Heart left ventricle (tissue), 16 donors: ENCODE data around the gene SLC38A5. TPM values are rescaled to one million over a fixed set of nuclear protein-coding genes. Genes with fewer than 3 reads are reported as not detected.
"Not testable (repeated sequence)": the region's sequence is repeated elsewhere in the genome, so short reads cannot be mapped to it uniquely, and the experiment has no call there.

Experiments used
- ATAC-seq, 4 donors: fragments of 200-7000 bp; cut with Tn5 transposase; one replicate each; pipeline ENCODE4 v1.9.1; 2020 to 2022; ENCODE audit warnings: moderate library complexity in 4 of 4, mild to moderate bottlenecking in 3 of 4, moderate number of reproducible peaks in 1 of 4
- DNase-seq, 5 donors: peaks; one replicate each; pipeline ENCODE4 v3.0.0-alpha.2; 2020
- H3K27ac ChIP-seq, 12 donors: fragments of 200-600 bp; sonication (generic) in 4 of 12; one replicate each; pipeline versions ENCODE4 v1.5.0 to v1.8.0; 2016 to 2022; ENCODE audit warnings: mild to moderate bottlenecking in 2 of 12
- H3K27me3 ChIP-seq, 9 donors: fragments of 200-600 bp; sonication (generic) in 2 of 9; one replicate each; pipeline versions ENCODE4 v1.5.1 to v1.8.0; 2016 to 2022; ENCODE audit warnings: mild to moderate bottlenecking in 3 of 9
- H3K36me3 ChIP-seq, 9 donors: fragments of 200-600 bp; sonication (generic) in 2 of 9; one replicate each; pipeline versions ENCODE4 v1.5.0 to v1.8.0; 2018 to 2022; ENCODE audit warnings: mild to moderate bottlenecking in 2 of 9
- H3K4me1 ChIP-seq, 12 donors: fragments of 200-600 bp; sonication (generic) in 4 of 12; one replicate each; pipeline versions ENCODE4 v1.5.0 to v1.8.0; 2016 to 2022; ENCODE audit warnings: mild to moderate bottlenecking in 3 of 12
- H3K4me3 ChIP-seq, 12 donors: fragments of 200-600 bp; sonication (generic) in 4 of 12; one replicate each; pipeline versions ENCODE4 v1.5.0 to v1.8.0; 2017 to 2022; ENCODE audit warnings: mild to moderate bottlenecking in 9 of 12, moderate library complexity in 4 of 12
- H3K9me3 ChIP-seq, 12 donors: fragments of 200-600 bp; sonication (generic) in 4 of 12; one replicate each; pipeline versions ENCODE4 v1.5.0 to v1.8.0; 2016 to 2022; ENCODE audit warnings: mild to moderate bottlenecking in 1 of 12
- CTCF ChIP-seq, 12 donors: fragments of 200-600 bp; sonication (generic) in 4 of 12; IDR thresholded peaks; one replicate each; pipeline versions ENCODE4 v1.5.0 to v1.8.0; 2018 to 2022; ENCODE audit warnings: antibody characterized with exemption in 12 of 12, mild to moderate bottlenecking in 5 of 12
- POLR2A ChIP-seq, 2 donors: fragments of 450-650 bp; IDR thresholded peaks; one replicate each; pipeline ENCODE4 v1.6.1; 2017; ENCODE audit warnings: antibody characterized with exemption in 2 of 2, mild to moderate bottlenecking in 2 of 2, moderate library complexity in 2 of 2
- WGBS, 4 donors: extraction: QIAGEN DNeasy Blood & Tissue Kit in 2 of 4; methylation state at CpG; one replicate each; pipeline versions ENCODE4 v1.1.5 to v1.1.7; 2013 to 2018; 5-methylcytosine and 5-hydroxymethylcytosine counted together
- intact Hi-C, 10 donors: fragments of 100-400 bp; cut with DNase I; formaldehyde crosslinking; loops; one replicate each; pipeline versions ENCODE4 v1.11.1 to v1.14.2; 2022
- polyA plus RNA-seq, 2 donors: library from polyadenylated mRNA; stranded (reverse); fragments of 200-250 nt; gene quantifications; one replicate each; pipeline ENCODE4 v1.2.3, GENCODE V29; 2013
- total RNA-seq, 9 donors: library from RNA; depleted of rRNA in 2 of 9; stranded (reverse); fragments of >200 nt in 2 of 9; fragmentation: NEBNext Ultra II Directional in 3 of 9; extraction: Animal tissue kit (Norgen Biotek cat#: 25700) in 3 of 9; gene quantifications; one replicate each; pipeline versions ENCODE4 v1.1.0 to v1.2.4, GENCODE V29; 2016 to 2023
- donor health status: ischemic (EF 13 %, LVEDD 7.1; RV severe dilation, severe dysfunction).
- donor health status: healthy with polysubstance abuse.
- donor health status: DM: no; HTN: yes; CAD: no.
- donor health status: DM: no; HTN: no; CAD: no.
- donor health status: ischemic (EF 25% LVEDD 6.9; RV normal size, moderate dysfunction).
- donor health status: ischemic (EF 25% LVEDD 5.7; RV mildly dilated, moderate dysfunction).
- donor health status: healthy.
- donor health status: DM: yes; HTN: yes; CAD: no.
- donor health status: ischemic (EF 35%, LVEDD 5.7; RV mildly dilated, moderate dysfunction).
- donor health status: nonischemic (EF 11% LVEDD 7.7; RV severe dilation, severe dysfunction).
- donor health status: DM: yes; HTN: yes; CAD: no.
- donor health status: PGD.
- donor health status: ischemic (EF 29% LVEDD 5.4; RV normal size, mild dysfunction).
- donor health status: nonischemic (EF 23%, LVEDD 6.1; RV moderate dilation, normal function).

The SLC38A5 gene
- total and polyA plus RNA-seq, 11 donors: 0.52 to 22.3 (median 1.8) TPM

- 77 to 91% (median 84%) methylated on average over 6 of the region's 6 CpGs for WGBS, 4 donors
- H3K9me3 ChIP-seq: no peaks in the 10 kb centered on the region
- no peak overlapping the region for H3K27ac ChIP-seq
- no peaks in the 10 kb centered on the region for H3K4me1 ChIP-seq
- TF ChIP-seq POLR2A (IDR thresholded peaks at IDR 0.05): no peak
- no peak for TF ChIP-seq CTCF (IDR thresholded peaks at IDR 0.05)
- intact Hi-C loops: no loop called here
- H3K27me3 ChIP-seq: no peaks in the 10 kb centered on the region
- ATAC-seq (no peak), DNase-seq (no peak)
- H3K4me3 ChIP-seq: no peak overlapping the region
- no peaks in the 10 kb centered on the region for H3K36me3 ChIP-seq
Measured at GRCh38 chrX:48456628-48457331, 13.3 kb downstream of the SLC38A5 start.

DNA sequence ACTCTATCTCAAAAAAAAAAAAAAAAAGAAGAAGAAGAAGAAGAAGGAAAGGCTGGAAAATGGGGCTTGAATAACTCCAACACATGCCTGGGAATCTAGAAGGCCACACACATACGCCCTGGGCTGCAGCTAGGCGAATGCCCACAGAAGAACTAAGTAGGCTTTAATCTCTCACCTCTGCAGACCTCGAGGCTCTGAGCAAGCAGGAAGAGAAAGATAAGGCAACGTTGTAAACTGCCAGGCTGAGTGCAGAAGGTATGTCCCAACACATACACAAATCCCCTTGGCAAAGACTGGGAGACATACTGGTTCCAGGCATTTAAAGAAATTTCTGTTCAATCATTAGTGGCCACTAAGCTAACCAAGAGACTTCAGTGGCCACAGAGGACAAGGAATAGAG is 18.4 kb downstream of the SLC38A5 start:
- whole genome bisulfite sequencing, 4 donors: 42 to 51% (median 43%) methylated on average over 4 of the region's 4 CpGs
- ATAC-seq: no peak

GRCh38 chrX:48450076-48450475 is 20.0 kb downstream of the SLC38A5 start:
- H3K4me1 ChIP-seq: no peaks in the 10 kb centered on the region
- ATAC-seq (no peak), DNase-seq (no peak)
- H3K27me3 ChIP-seq: peaks cover 0 to 5% (median 0%) of the 10 kb centered on the region in 9 donors
- intact Hi-C loops: no loop called here
- H3K9me3 ChIP-seq: no peaks in the 10 kb centered on the region
- no peak overlapping the region for H3K4me3 ChIP-seq
- H3K36me3 ChIP-seq: no peaks in the 10 kb centered on the region
- no peak overlapping the region for H3K27ac ChIP-seq
- TF ChIP-seq POLR2A (IDR thresholded peaks at IDR 0.05) (no peak), CTCF (IDR thresholded peaks at IDR 0.05) (no peak)

More for the DNA sequence above, 18.4 kb downstream of the SLC38A5 start:
- Histone ChIP-seq H3K9me3 (no peaks in the 10 kb centered on the region), H3K36me3 (no peaks in the 10 kb centered on the region), H3K4me1 (no peaks in the 10 kb centered on the region), H3K27me3 (peaks cover 0 to 5% (median 0%) of the 10 kb centered on the region in 9 donors), H3K4me3 (no peak overlapping the region), H3K27ac (no peak overlapping the region)
- TF ChIP-seq POLR2A (IDR thresholded peaks at IDR 0.05): no peak
- TF ChIP-seq CTCF (IDR thresholded peaks at IDR 0.05): no peak
- no peak for DNase-seq
- intact Hi-C loops: no loop called here

GRCh38 chrX:48447201-48447600 is 22.9 kb downstream of the SLC38A5 start:
- H3K9me3 ChIP-seq, ATAC-seq, DNase-seq, H3K36me3 ChIP-seq, H3K27ac ChIP-seq, H3K4me3 ChIP-seq, intact Hi-C loops, H3K27me3 ChIP-seq, H3K4me1 ChIP-seq: not testable (repeated sequence)
- WGBS, 4 donors: 88 to 96% (median 93%) methylated on average over 6 of the region's 6 CpGs

DNA sequence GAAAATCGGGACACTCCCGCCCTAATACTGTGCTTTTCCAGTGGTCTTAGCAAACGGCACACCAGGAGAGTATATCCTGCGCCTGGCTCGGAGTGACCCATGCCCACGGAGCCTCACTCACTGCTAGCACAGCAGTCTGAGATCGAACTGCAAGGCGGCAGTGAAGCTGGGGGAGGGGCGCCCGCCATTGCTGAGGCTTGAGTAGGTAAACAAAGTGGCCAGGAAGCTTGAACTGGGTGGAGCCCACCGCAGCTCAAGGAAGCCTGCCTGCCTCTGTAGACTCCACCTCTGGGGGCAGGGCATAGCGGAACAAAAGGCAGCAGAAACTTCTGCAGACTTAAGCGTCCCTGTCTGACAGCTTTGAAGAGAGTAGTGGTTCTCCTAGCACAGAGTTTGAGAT is 36.3 kb downstream of the SLC38A5 start:
- H3K36me3 ChIP-seq, H3K27ac ChIP-seq, ATAC-seq, H3K9me3 ChIP-seq, H3K4me3 ChIP-seq, H3K4me1 ChIP-seq, intact Hi-C loops, DNase-seq, H3K27me3 ChIP-seq: not testable (repeated sequence)
- WGBS, 4 donors: 77 to 86% (median 85%) methylated on average over 11 to 13 of the region's 13 CpGs

- H3K27ac ChIP-seq, H3K4me1 ChIP-seq, H3K36me3 ChIP-seq, H3K27me3 ChIP-seq, intact Hi-C loops, ATAC-seq, H3K9me3 ChIP-seq, H3K4me3 ChIP-seq, DNase-seq: not testable (repeated sequence)
- WGBS, 4 donors: 54 to 72% (median 63%) methylated on average over 4 of the region's 4 CpGs
Measured at GRCh38 chrX:48430166-48430565, 39.9 kb downstream of the SLC38A5 start.

GRCh38 chrX:48429606-48430005 is 40.5 kb downstream of the SLC38A5 start:
- 56 to 76% (median 66%) methylated on average over 5 of the region's 5 CpGs for WGBS, 4 donors
- ATAC-seq, H3K9me3 ChIP-seq, H3K4me1 ChIP-seq, H3K36me3 ChIP-seq, DNase-seq, H3K27ac ChIP-seq, H3K27me3 ChIP-seq, intact Hi-C loops, H3K4me3 ChIP-seq: not testable (repeated sequence)

DNA sequence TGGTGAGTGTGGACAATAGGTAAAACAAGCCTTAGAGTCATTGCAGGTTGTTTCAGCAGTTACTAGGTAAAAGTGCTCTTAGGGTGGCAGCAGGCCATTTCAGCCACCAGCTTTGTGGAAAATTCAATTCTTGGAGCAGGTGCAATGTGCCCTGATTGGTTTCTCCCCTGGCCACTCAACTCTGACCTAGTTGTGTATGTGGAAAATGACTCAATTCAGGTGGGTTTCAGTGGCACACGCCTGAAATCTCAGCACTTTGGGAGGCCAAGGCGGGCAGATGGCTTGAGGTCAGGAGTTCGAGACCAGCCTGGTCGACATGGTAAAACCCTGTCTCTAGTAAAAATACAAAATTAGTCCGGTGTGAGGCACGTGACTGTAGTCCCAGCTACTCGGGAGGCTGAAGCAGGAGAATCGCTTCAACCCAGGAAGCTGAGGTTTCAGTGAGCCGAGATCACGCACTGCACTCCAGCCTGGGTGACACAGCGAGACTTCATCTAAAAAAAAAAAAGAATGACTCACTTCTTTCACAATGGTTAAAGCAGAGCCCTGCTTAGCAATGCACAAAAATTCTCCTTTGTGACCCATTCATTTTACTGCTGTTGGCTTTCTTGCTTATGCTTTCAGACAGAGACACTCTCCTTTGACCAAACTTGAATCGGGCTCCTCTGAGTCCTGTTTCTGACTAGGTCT is 42.9 kb downstream of the SLC38A5 start:
- H3K27me3 ChIP-seq, H3K4me1 ChIP-seq, H3K36me3 ChIP-seq, ATAC-seq, DNase-seq, intact Hi-C loops, H3K4me3 ChIP-seq, H3K27ac ChIP-seq, H3K9me3 ChIP-seq: not testable (repeated sequence)
- WGBS, 4 donors: no CpG with 5 or more reads among the region's 12 CpGs
